ENCODE data around the gene WDFY4.

The WDFY4 gene

GRCh38 chr10:48820231-48820630 is 135.6 kb downstream of the WDFY4 start:
- TF ChIP-seq SNAI2 (CRISPR knock-in tag; IDR thresholded peaks at IDR 0.05): no peak

GRCh38 chr10:48820699-48821098 is 136.0 kb downstream of the WDFY4 start:
- ATAC-seq: no peak
- TF ChIP-seq BACH2 (CRISPR knock-in tag; IDR thresholded peaks at IDR 0.05; ENCODE audit: borderline replicate concordance): no peak
- TF ChIP-seq TOX (CRISPR knock-in tag; IDR thresholded peaks at IDR 0.05; ENCODE audit: borderline replicate concordance): no peak
- no peak for TF ChIP-seq GLIS3 (CRISPR knock-in tag; IDR thresholded peaks at IDR 0.05)
- no peak for TF ChIP-seq OSR1 (CRISPR knock-in tag; IDR thresholded peaks at IDR 0.05)
- no peak for TF ChIP-seq ZFP30 (CRISPR knock-in tag; IDR thresholded peaks at IDR 0.05)
- TF ChIP-seq, protein P1, sequence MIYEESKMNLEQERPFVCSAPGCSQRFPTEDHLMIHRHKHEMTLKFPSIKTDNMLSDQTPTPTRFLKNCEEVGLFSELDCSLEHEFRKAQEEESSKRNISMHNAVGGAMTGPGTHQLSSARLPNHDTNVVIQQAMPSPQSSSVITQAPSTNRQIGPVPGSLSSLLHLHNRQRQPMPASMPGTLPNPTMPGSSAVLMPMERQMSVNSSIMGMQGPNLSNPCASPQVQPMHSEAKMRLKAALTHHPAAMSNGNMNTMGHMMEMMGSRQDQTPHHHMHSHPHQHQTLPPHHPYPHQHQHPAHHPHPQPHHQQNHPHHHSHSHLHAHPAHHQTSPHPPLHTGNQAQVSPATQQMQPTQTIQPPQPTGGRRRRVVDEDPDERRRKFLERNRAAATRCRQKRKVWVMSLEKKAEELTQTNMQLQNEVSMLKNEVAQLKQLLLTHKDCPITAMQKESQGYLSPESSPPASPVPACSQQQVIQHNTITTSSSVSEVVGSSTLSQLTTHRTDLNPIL (CRISPR knock-in tag; IDR thresholded peaks at IDR 0.05; ENCODE audit: low read depth): no peak
- TF ChIP-seq ISL1 (CRISPR knock-in tag; IDR thresholded peaks at IDR 0.05): no peak
- TF ChIP-seq TCF4 (CRISPR knock-in tag; IDR thresholded peaks at IDR 0.05; ENCODE audit: borderline replicate concordance): no peak
- TF ChIP-seq, protein P2, sequence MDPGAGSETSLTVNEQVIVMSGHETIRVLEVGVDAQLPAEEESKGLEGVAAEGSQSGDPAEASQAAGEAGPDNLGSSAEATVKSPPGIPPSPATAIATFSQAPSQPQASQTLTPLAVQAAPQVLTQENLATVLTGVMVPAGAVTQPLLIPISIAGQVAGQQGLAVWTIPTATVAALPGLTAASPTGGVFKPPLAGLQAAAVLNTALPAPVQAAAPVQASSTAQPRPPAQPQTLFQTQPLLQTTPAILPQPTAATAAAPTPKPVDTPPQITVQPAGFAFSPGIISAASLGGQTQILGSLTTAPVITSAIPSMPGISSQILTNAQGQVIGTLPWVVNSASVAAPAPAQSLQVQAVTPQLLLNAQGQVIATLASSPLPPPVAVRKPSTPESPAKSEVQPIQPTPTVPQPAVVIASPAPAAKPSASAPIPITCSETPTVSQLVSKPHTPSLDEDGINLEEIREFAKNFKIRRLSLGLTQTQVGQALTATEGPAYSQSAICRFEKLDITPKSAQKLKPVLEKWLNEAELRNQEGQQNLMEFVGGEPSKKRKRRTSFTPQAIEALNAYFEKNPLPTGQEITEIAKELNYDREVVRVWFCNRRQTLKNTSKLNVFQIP (CRISPR knock-in tag; IDR thresholded peaks at IDR 0.05; ENCODE audit: borderline replicate concordance, low read depth): no peak
- TF ChIP-seq, protein P3, sequence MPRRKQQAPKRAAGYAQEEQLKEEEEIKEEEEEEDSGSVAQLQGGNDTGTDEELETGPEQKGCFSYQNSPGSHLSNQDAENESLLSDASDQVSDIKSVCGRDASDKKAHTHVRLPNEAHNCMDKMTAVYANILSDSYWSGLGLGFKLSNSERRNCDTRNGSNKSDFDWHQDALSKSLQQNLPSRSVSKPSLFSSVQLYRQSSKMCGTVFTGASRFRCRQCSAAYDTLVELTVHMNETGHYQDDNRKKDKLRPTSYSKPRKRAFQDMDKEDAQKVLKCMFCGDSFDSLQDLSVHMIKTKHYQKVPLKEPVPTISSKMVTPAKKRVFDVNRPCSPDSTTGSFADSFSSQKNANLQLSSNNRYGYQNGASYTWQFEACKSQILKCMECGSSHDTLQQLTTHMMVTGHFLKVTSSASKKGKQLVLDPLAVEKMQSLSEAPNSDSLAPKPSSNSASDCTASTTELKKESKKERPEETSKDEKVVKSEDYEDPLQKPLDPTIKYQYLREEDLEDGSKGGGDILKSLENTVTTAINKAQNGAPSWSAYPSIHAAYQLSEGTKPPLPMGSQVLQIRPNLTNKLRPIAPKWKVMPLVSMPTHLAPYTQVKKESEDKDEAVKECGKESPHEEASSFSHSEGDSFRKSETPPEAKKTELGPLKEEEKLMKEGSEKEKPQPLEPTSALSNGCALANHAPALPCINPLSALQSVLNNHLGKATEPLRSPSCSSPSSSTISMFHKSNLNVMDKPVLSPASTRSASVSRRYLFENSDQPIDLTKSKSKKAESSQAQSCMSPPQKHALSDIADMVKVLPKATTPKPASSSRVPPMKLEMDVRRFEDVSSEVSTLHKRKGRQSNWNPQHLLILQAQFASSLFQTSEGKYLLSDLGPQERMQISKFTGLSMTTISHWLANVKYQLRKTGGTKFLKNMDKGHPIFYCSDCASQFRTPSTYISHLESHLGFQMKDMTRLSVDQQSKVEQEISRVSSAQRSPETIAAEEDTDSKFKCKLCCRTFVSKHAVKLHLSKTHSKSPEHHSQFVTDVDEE (CRISPR knock-in tag; IDR thresholded peaks at IDR 0.05): no peak
- no peak for TF ChIP-seq ZNF8 (CRISPR knock-in tag; IDR thresholded peaks at IDR 0.05)
- TF ChIP-seq, protein P4, sequence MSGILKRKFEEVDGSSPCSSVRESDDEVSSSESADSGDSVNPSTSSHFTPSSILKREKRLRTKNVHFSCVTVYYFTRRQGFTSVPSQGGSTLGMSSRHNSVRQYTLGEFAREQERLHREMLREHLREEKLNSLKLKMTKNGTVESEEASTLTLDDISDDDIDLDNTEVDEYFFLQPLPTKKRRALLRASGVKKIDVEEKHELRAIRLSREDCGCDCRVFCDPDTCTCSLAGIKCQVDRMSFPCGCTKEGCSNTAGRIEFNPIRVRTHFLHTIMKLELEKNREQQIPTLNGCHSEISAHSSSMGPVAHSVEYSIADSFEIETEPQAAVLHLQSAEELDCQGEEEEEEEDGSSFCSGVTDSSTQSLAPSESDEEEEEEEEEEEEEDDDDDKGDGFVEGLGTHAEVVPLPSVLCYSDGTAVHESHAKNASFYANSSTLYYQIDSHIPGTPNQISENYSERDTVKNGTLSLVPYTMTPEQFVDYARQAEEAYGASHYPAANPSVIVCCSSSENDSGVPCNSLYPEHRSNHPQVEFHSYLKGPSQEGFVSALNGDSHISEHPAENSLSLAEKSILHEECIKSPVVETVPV (CRISPR knock-in tag; IDR thresholded peaks at IDR 0.05): no peak
- no peak for TF ChIP-seq CSDC2 (CRISPR knock-in tag; IDR thresholded peaks at IDR 0.05)
- no peak for TF ChIP-seq ESRRG (CRISPR knock-in tag; IDR thresholded peaks at IDR 0.05)
- TF ChIP-seq, protein P5, sequence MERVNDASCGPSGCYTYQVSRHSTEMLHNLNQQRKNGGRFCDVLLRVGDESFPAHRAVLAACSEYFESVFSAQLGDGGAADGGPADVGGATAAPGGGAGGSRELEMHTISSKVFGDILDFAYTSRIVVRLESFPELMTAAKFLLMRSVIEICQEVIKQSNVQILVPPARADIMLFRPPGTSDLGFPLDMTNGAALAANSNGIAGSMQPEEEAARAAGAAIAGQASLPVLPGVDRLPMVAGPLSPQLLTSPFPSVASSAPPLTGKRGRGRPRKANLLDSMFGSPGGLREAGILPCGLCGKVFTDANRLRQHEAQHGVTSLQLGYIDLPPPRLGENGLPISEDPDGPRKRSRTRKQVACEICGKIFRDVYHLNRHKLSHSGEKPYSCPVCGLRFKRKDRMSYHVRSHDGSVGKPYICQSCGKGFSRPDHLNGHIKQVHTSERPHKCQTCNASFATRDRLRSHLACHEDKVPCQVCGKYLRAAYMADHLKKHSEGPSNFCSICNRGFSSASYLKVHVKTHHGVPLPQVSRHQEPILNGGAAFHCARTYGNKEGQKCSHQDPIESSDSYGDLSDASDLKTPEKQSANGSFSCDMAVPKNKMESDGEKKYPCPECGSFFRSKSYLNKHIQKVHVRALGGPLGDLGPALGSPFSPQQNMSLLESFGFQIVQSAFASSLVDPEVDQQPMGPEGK (CRISPR knock-in tag; IDR thresholded peaks at IDR 0.05; ENCODE audit: borderline replicate concordance): no peak
- no peak for TF ChIP-seq ARNTL (CRISPR knock-in tag; IDR thresholded peaks at IDR 0.05; ENCODE audit: borderline replicate concordance, low read depth)
- TF ChIP-seq ZNF565 (CRISPR knock-in tag; conservative IDR thresholded peaks at IDR 0.05; ENCODE audit: low read depth): no peak
- no peak for TF ChIP-seq PPARA (CRISPR knock-in tag; IDR thresholded peaks at IDR 0.05; ENCODE audit: borderline replicate concordance)

More at GRCh38 chr10:48820231-48820630, 135.6 kb downstream of the WDFY4 start:
- no peak for ATAC-seq

GRCh38 chr10:48821111-48821510 is 136.4 kb downstream of the WDFY4 start:
- no peak for ATAC-seq

More at GRCh38 chr10:48821111-48821510, 136.4 kb downstream of the WDFY4 start:
- TF ChIP-seq TCF4 (CRISPR knock-in tag; IDR thresholded peaks at IDR 0.05; ENCODE audit: borderline replicate concordance) (no peak), GLIS3 (CRISPR knock-in tag; IDR thresholded peaks at IDR 0.05) (no peak), RARB (CRISPR knock-in tag; IDR thresholded peaks at IDR 0.05) (no peak), PPARA (CRISPR knock-in tag; IDR thresholded peaks at IDR 0.05; ENCODE audit: borderline replicate concordance) (no peak), BACH2 (CRISPR knock-in tag; IDR thresholded peaks at IDR 0.05; ENCODE audit: borderline replicate concordance) (no peak), ARNTL (CRISPR knock-in tag; IDR thresholded peaks at IDR 0.05; ENCODE audit: borderline replicate concordance, low read depth) (no peak), ZNF565 (CRISPR knock-in tag; conservative IDR thresholded peaks at IDR 0.05; ENCODE audit: low read depth) (no peak), CSDC2 (CRISPR knock-in tag; IDR thresholded peaks at IDR 0.05) (no peak), ISL1 (CRISPR knock-in tag; IDR thresholded peaks at IDR 0.05) (no peak), SNAI2 (CRISPR knock-in tag; IDR thresholded peaks at IDR 0.05) (no peak), ZFP30 (CRISPR knock-in tag; IDR thresholded peaks at IDR 0.05) (no peak)
- TF ChIP-seq, protein P2 (CRISPR knock-in tag; IDR thresholded peaks at IDR 0.05; ENCODE audit: borderline replicate concordance, low read depth): no peak
- TF ChIP-seq, protein P4 (CRISPR knock-in tag; IDR thresholded peaks at IDR 0.05): no peak
- TF ChIP-seq, protein P3 (CRISPR knock-in tag; IDR thresholded peaks at IDR 0.05): no peak
